Activated T-helper 1 cell treated with Interleukin-2 at 50 U/mL for 16 hours (primary cell): ENCODE data around the gene HUS1.
"Not testable (repeated sequence)": the region's sequence is repeated elsewhere in the genome, so short reads cannot be mapped to it uniquely, and the experiment has no call there.

ENCODE experiments used
- DNase-seq: peaks from one replicate; pipeline ENCODE4 v3.0.0-alpha.2; 2020; ENCODE audit warnings: low read depth

The HUS1 gene

DNA sequence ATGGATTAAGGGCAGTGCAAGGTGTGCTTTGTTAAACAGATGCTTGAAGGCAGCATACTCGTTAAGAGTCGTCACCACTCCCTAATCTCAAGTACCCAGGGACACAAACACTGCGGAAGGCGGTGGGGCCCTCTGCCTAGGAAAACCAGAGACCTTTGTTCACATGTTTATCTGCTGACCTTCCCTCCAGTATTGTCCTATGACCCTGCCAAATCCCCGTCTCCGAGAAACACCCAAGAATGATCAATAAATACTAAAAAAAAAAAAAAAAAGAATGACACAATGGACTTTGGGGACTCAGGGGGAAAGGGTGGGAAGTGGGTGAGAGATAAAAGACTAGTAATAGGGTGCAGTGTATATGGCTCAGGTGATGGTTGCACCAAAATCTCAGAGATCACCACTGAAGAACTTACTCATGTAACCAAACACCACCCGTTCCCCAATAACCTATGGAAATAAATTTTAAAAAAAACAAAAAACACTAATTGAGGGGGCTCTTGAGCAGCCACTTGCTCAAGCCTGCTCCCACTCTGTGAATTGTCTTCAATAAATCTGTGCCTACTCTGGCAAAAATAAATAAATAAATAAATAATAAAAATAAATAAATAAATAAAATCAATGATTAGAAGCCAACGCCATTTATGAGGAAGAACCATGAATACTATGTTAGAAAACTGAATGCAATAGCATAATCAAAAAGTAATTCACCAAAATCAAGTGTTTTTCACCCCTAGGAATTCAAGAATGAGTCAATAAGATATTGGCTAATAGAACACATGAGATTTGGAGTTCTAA, 56.1 kb downstream of the HUS1 start:
- DNase-seq: not testable (repeated sequence)

DNA sequence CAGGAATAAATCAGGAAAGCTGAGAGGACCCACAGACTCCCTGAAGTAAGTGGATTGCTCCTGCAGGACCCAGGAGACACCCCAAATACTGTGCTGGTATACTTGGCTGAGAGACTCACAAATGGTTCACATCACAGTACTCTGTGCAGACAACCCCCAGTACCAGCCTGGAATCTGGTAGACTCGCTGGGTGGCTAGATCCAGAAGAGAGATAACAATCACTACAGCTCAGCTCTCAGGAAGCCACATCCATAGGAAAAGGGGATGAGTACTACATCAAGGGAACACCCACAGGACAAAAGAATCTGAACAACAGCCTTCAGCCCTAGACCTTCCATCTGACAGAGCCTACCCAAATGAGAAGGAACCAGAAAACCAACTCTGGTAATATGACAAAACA, 62.9 kb downstream of the HUS1 start:
- DNase-seq: not testable (repeated sequence)

- DNase-seq: no peak
Measured at GRCh38 chr7:47915616-47915976, 63.8 kb downstream of the HUS1 start.

DNA sequence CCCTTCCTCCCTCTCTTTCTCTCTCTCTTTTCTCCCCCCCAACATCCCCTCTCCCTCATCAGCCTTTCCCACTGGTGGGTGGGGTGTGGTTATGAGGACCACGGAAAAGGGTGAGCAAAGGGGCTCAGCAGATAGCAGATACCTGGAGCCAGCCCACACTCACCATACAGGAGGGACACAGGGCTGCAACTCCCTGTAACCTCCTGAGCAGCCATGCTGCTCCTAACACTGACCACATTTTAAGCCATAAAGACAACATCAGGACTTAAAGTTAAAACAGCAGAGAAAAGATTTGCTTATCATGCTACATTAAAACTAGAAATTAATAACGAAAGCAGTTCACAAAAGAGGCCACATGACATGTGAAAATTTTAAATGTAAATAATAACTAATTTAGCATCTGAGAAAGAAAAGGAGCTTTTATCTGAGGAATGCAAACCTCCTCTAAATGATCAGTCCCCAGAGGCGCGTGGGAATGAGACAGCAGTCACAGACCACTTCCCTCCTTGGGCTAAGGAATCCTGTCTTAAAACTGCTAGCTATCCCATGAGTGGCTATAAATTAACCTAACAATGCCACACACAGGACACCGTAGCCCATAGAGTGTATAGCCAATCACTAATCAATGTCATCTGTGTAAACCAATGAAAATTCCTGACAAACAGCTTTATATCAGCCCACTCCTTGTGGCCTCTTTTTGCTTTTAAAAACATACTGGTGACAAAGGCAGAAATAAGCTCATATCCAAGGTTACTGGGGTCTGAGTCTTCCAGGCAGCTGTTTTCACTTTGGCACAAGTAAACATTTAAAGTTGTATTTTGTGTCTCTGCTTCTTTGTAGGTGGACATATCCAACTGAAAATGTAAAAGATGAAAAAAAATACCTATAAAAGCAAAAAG, 64.4 kb downstream of the HUS1 start:
- DNase-seq: no peak
